Panc1 (cell line): ENCODE results near the gene CETP. TPM values are rescaled to one million over a fixed set of nuclear protein-coding genes. Genes with fewer than 3 reads are reported as not detected.

ENCODE experiments used
- ATAC-seq: fragments of 200-7000 bp; cut with Tn5 transposase; 2 replicates; pipeline ENCODE4 v1.9.1; 2020; ENCODE audit warnings: mild to moderate bottlenecking, moderate library complexity
- BruUV-seq: library from RNA; stranded (reverse); fragments of 400-500 nt; replicated peaks from 2 replicates; lab custom pipeline; 2021; lab: Mats Ljungman, UMichigan
- CTCF ChIA-PET: fragments of 300-600 bp; sonication (Branson Sonifier 250); formaldehyde crosslinking; loops from one replicate; lab custom pipeline; 2022; ENCODE audit warnings: antibody characterized with exemption; lab: Charles Lee
- POLR2A ChIA-PET: fragments of 300-600 bp; sonication (Branson Sonifier 250); formaldehyde crosslinking; loops from one replicate; lab custom pipeline; 2022; ENCODE audit warnings: antibody characterized with exemption; lab: Charles Lee
- DNase-seq: peaks from one replicate; pipeline ENCODE4 v3.0.0-alpha.2; 2010; ENCODE audit warnings: low read depth, low spot score
- H3K27ac ChIP-seq: 2 replicates; pipeline ENCODE4 v1.5.1; 2011; ENCODE audit warnings: mild to moderate bottlenecking, low read length, inconsistent platforms
- H3K27me3 ChIP-seq: fragments of 200-500 bp; sonication (Bioruptor generic); 2 replicates; pipeline ENCODE4 v1.6.0; 2014; ENCODE audit warnings: low read length, inconsistent platforms; ENCODE audit not compliant: control insufficient read depth, insufficient read depth
- H3K36me3 ChIP-seq: fragments of 200-500 bp; sonication (Bioruptor generic); 2 replicates; pipeline ENCODE4 v1.5.1; 2014; ENCODE audit warnings: inconsistent platforms, mild to moderate bottlenecking, low read length, moderate library complexity; ENCODE audit not compliant: control insufficient read depth, insufficient read depth
- H3K4me1 ChIP-seq: 2 replicates; pipeline ENCODE4 v1.5.1; 2011; ENCODE audit warnings: inconsistent platforms, mild to moderate bottlenecking, low read length, moderate library complexity; ENCODE audit not compliant: control insufficient read depth, insufficient read depth
- H3K4me3 ChIP-seq, 2 experiments: 2 replicates each; pipeline ENCODE4 v1.5.1; 2011 to 2012; ENCODE audit warnings: low read depth in 2 of 2, low read length in 2 of 2, mild to moderate bottlenecking in 2 of 2, inconsistent platforms in 1 of 2, moderate library complexity in 1 of 2
- H3K9me3 ChIP-seq: fragments of 200-500 bp; sonication (Bioruptor generic); 2 replicates; pipeline ENCODE4 v1.5.1; 2014; ENCODE audit warnings: low read depth, mild to moderate bottlenecking, inconsistent platforms, low read length, moderate library complexity; ENCODE audit not compliant: control insufficient read depth, insufficient read depth
- CTCF ChIP-seq: fragments of 450-650 bp; IDR thresholded peaks from 2 replicates; pipeline ENCODE4 v1.5.1; 2017; ENCODE audit warnings: mild to moderate bottlenecking
- POLR2AphosphoS5 ChIP-seq: IDR thresholded peaks from 2 replicates; pipeline ENCODE4 v1.6.1; 2012; ENCODE audit warnings: mild to moderate bottlenecking, low read depth, low read length, moderate library complexity
- REST ChIP-seq, 2 experiments: IDR thresholded peaks; 2 replicates each; pipeline ENCODE4 v1.6.1; 2011 to 2012; ENCODE audit warnings: low read depth in 2 of 2, control low read depth in 1 of 2, low read length in 1 of 2, mild to moderate bottlenecking in 1 of 2, moderate library complexity in 1 of 2; ENCODE audit not compliant: insufficient read depth in 1 of 2
- SIN3A ChIP-seq: IDR thresholded peaks from 2 replicates; pipeline ENCODE4 v1.6.1; 2012; ENCODE audit warnings: low read depth, mild to moderate bottlenecking, low read length, moderate library complexity, borderline replicate concordance; ENCODE audit not compliant: insufficient read depth
- TCF7L2 ChIP-seq: IDR thresholded peaks from 2 replicates; pipeline ENCODE4 v1.6.1; 2011; ENCODE audit warnings: mild to moderate bottlenecking, low read depth, low read length, inconsistent platforms
- in situ Hi-C: cut with HindIII; loops from 2 replicates; pipeline ENCODE4 v1.10.0; 2016; ENCODE audit warnings: low sequenced_read_pairs, low pct_unique_long_range_greater_than_20kb
- intact Hi-C: fragments of 100-400 bp; cut with micrococcal nuclease; formaldehyde crosslinking; loops from one replicate; pipeline ENCODE4 v1.10.0; 2022; ENCODE audit not compliant: unreplicated experiment
- total RNA-seq: library from RNA; stranded (reverse); gene quantifications from one replicate; pipeline ENCODE4 v1.2.1, GENCODE V29; 2021; ENCODE audit not compliant: unreplicated experiment

CETP gene
- total RNA-seq, 1 experiment from 2014 or later = not detected

GRCh38 chr16:56931892-56932720 lies 29.6 kb upstream of the CETP start, which contains the start of gene HERPUD1:
TSS of gene HERPUD1 (plus strand) at chr16:56932142. CDS start at chr16:56932245, 103 bp downstream.
- intact Hi-C loops (loop anchor here (10.0 kb wide), 1 partner anchor 57 kb away; no protein-coding TSS in a partner anchor), in situ Hi-C loops (no loop called here)
- Histone ChIP-seq H3K27ac (peak within 1 kb of the TSS; percentile 95), H3K36me3 (peaks cover 15% of the 10 kb centered on the region), H3K4me3 (peak within 1 kb of the TSS; percentile 91 to 95), H3K27me3 (no peaks in the 10 kb centered on the region), H3K9me3 (no peaks in the 10 kb centered on the region), H3K4me1 (peaks cover 4% of the 10 kb centered on the region)
- ChIA-PET CTCF (no interaction called here), POLR2A (interaction anchor here (0.7 kb wide), 2 partner anchors 20 to 861 kb away, joined by 5 to 6 read pairs; no protein-coding TSS in a partner anchor)
- no peak for TF ChIP-seq CTCF
- peak; percentile 74; the same call in 1 of the 2 replicates for TF ChIP-seq SIN3A
- peak; percentile 94 for TF ChIP-seq POLR2AphosphoS5
- no peak for TF ChIP-seq TCF7L2
- BruUV-seq = no TSS peak
- ATAC-seq (peak; percentile 99), DNase-seq (peak; percentile 70)

- intact Hi-C loops (loop anchor here (10.0 kb wide), 1 partner anchor 58 kb away; no protein-coding TSS in a partner anchor), in situ Hi-C loops (no loop called here)
- ChIA-PET POLR2A (interaction anchor here (0.6 to 0.7 kb wide), 2 partner anchors 161 to 860 kb away, joined by 3 to 6 read pairs; no protein-coding TSS in a partner anchor), CTCF (no interaction called here)
- Histone ChIP-seq H3K27me3 (no peaks in the 10 kb centered on the region), H3K36me3 (peaks cover 23% of the 10 kb centered on the region), H3K9me3 (no peaks in the 10 kb centered on the region), H3K4me3 (peak overlapping the region; percentile 91 to 95), H3K27ac (peak overlapping the region; percentile 78), H3K4me1 (peaks cover 4% of the 10 kb centered on the region)
- no TSS peak for BruUV-seq
- DNase-seq (peak; percentile 38), ATAC-seq (peak; percentile 64)
- TF ChIP-seq POLR2AphosphoS5 = no peak
- 0 out of 2 replicates have a peak, but pooled peaks have one; percentile 76 for TF ChIP-seq SIN3A
These were observed 28.8 kb upstream of the CETP start for GRCh38 chr16:56932721-56933619.

GRCh38 chr16:56933828-56934598 lies 27.7 kb upstream of the CETP start:
- in situ Hi-C loops = no loop called here
- POLR2A ChIA-PET = interaction anchor here (0.6 kb wide), 1 partner anchor 162 kb away, joined by 3 read pairs; no protein-coding TSS in a partner anchor
- intact Hi-C loops = loop anchor here (10.0 kb wide), 1 partner anchor 59 kb away; no protein-coding TSS in a partner anchor
- TSS peak; percentile 62 for BruUV-seq
- TF ChIP-seq TCF7L2 (no peak), CTCF (no peak), REST (IDR thresholded peaks at IDR 0.05; ENCODE audit: insufficient read depth in 1 of 2, low read depth in 2 of 2, low read length in 1 of 2) (no peak), POLR2AphosphoS5 (no peak), SIN3A (no peak)
- Histone ChIP-seq H3K4me3 (peak overlapping the region; percentile 91 to 95), H3K4me1 (peaks cover 4% of the 10 kb centered on the region), H3K27ac (peak overlapping the region; percentile 78; the same call in 1 of the 2 replicates), H3K9me3 (no peaks in the 10 kb centered on the region), H3K36me3 (peaks cover 28% of the 10 kb centered on the region), H3K27me3 (no peaks in the 10 kb centered on the region)
- no peak for ATAC-seq
- CTCF ChIA-PET = no interaction called here
- no peak for DNase-seq
